Measurements from ENCODE around the gene MYL3.
"Not testable (repeated sequence)": the region's sequence is repeated elsewhere in the genome, so short reads cannot be mapped to it uniquely, and the experiment has no call there.

Gene MYL3

DNA sequence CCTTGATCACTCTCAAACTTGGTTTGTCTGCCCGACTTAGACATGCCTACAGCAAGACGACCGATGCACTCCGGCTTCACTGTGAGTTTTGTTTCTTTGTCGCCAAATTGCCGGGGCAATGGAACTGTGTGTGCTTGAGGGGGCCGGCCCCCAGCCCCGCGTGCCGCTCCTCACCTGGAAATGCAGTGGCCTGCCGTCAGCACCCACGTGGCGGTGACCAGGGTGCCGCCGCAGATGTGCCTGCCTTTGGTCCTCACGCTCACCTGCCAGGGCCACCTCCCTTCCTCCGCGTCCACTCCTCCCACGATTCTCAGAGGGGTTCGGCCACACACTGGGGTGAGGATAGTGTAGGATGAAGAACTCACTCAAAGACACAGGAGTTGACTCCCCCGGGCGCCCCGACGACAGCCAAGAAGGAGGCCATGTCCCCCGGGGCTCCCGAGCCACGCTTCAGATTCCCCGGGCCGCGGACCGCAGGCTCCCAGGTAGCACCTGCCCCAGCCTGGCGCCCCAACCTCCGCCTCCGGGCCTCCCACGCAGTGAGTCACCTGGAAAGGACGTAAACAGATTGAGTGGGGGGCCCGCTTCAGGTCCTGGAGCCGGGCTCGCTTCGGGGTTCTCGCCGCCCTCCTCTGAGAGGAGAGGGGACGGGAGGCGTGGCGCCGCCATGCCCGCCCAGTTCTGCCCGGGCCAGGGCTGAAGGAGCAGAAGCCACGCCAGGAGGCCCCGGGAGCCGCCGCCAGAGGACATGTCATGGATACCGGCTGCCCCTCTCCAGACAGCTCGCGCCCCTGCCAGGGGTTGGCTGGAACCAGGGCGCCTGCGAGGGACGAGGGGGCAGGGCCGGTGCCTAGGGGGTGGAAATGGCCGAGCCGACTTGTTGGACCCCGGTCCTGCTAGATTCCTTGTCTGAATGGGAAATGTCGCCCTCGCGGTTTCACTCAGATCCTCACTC lies 29.6 kb downstream of the MYL3 start:
- peaks cover 2% of the 10 kb centered on the region for H3K27me3 Mint-ChIP-seq
- no peak overlapping the region for H3K27ac Mint-ChIP-seq
- peaks cover 13% of the 10 kb centered on the region for H3K36me3 Mint-ChIP-seq
- H3K9me3 Mint-ChIP-seq, result peaks cover 11% of the 10 kb centered on the region
- H3K4me3 Mint-ChIP-seq, result no peak overlapping the region
- ATAC-seq (ENCODE audit: low read depth) (no peak), DNase-seq (ENCODE audit: low spot score in 2 of 2) (no peak)
- no peaks in the 10 kb centered on the region for H3K4me1 Mint-ChIP-seq

DNA sequence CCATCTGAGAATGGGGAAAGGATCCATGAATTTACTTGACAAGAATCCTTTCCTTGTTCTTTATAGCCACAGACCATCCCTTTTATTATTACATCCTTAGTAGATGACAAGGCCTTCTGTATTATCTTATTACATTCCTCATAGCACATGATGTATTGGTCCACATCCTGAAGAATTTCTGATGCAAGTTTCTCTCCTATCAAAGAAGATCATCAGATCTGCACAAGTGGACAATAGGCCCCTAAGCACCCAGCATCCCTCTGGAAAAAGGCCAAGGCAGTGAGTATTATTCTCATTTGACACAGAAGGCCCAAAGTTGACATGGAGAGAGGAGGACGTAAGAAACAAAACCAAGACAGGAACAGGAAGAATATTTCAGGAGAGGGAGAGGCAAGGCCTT lies 31.4 kb downstream of the MYL3 start:
- ATAC-seq (ENCODE audit: low read depth) (no peak), DNase-seq (ENCODE audit: low spot score in 2 of 2) (no peak)
- Mint-ChIP-seq H3K4me1 (no peaks in the 10 kb centered on the region), H3K9me3 (peaks cover 2% of the 10 kb centered on the region), H3K27me3 (peaks cover 3% of the 10 kb centered on the region), H3K36me3 (no peaks in the 10 kb centered on the region), H3K4me3 (no peak overlapping the region), H3K27ac (no peak overlapping the region)

DNA sequence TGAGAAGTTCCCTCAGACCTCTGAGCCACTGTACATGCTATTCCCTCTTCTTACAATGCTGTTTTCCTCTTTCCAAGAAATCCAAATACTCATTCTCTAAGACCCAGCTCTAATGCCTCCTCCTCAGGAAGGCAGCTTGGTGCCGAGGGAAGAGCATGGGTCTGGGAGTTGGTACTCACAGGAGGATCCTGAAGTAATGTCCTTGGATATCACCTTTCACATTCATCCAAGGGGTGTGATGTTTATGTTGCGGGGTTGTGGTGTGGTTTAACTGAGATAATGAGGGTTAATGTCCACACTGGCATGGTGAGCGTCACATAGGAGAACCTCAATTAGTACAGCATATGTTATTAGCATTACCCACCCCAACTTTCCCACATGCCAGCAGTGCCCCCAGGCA lies 31.9 kb downstream of the MYL3 start:
- ATAC-seq (ENCODE audit: low read depth) (no peak), DNase-seq (ENCODE audit: low spot score in 2 of 2) (no peak)
- Mint-ChIP-seq H3K36me3 (no peaks in the 10 kb centered on the region), H3K4me1 (no peaks in the 10 kb centered on the region), H3K27ac (no peak overlapping the region), H3K9me3 (no peaks in the 10 kb centered on the region), H3K27me3 (peaks cover 5% of the 10 kb centered on the region), H3K4me3 (no peak overlapping the region)

DNA sequence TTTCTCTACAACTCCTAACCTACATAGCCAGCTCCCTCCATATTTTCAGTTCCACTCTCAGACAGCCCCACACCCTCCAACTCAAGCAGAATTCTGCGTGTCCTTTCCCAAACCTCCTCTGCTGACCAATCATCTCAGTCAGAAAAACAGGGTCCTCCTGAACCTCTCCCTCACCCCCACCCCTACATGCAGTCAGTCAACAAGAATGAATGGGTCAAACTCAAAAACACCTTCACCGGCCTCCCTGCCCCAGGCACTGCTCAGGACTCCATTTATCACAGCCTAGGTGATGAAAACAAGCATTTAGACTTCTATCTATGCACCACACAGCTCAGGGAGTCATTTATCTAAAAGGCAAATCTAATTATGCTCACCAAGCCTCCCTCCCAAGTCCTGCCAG lies 32.4 kb downstream of the MYL3 start:
- Mint-ChIP-seq H3K9me3 (no peaks in the 10 kb centered on the region), H3K36me3 (no peaks in the 10 kb centered on the region), H3K4me3 (no peak overlapping the region), H3K27me3 (peaks cover 5% of the 10 kb centered on the region), H3K27ac (no peak overlapping the region), H3K4me1 (no peaks in the 10 kb centered on the region)
- ATAC-seq (ENCODE audit: low read depth) (no peak), DNase-seq (ENCODE audit: low spot score in 2 of 2) (no peak)

DNA sequence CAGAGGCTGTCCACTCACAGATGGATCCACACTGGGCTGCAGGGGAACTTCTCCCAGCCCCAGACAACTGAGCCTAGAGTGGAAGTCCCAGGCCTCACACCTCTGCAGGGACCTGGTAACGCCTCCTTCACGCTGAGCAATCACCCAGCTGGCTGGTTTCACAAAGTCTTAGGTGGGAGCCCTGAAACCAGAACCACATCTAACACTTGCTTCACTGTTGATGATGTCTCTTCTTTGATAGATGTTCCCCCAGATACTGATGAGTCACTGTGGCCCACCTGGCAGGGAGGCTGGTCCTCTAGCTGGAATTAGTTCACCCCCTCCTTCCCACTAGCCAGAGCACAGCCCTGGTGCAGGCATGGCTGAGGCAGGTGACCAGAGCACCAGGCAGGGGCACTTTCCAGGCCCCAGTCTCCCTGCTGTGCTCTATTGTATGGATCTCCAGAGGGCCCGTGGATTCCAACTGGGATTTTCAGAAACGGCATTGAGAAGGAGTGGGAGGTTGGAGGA lies 33.5 kb downstream of the MYL3 start:
- H3K4me1 Mint-ChIP-seq, result no peaks in the 10 kb centered on the region
- no peak overlapping the region for H3K27ac Mint-ChIP-seq
- H3K36me3 Mint-ChIP-seq, result no peaks in the 10 kb centered on the region
- no peak overlapping the region for H3K4me3 Mint-ChIP-seq
- H3K9me3 Mint-ChIP-seq, result no peaks in the 10 kb centered on the region
- H3K27me3 Mint-ChIP-seq, result peaks cover 5% of the 10 kb centered on the region
- no peak for ATAC-seq (ENCODE audit: low read depth)
- DNase-seq (ENCODE audit: low spot score in 2 of 2), result no peak

DNA sequence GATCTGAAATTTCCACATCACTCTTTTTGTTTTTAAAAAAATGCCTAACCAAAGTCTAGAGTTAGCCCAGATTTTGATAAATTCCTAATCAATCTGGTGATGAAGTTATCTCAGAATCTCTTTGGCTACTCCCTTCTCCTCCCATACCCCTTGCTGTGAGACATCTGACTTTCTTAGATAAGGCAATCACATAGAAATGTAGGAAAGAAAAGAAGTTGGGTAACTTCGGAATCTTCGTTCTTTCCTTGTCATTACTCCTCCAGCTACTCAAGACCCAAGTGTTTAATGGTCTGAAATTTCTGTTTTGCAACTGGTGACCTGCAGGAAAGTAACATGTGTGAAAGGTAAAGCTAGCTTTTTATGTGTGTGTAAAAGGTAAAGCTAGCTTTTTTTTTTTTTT lies 37.8 kb downstream of the MYL3 start:
- DNase-seq (ENCODE audit: low spot score in 2 of 2) (no peak), ATAC-seq (ENCODE audit: low read depth) (no peak)
- Mint-ChIP-seq H3K27me3 (peaks cover 11% of the 10 kb centered on the region), H3K4me1 (no peaks in the 10 kb centered on the region), H3K9me3 (peaks cover 17% of the 10 kb centered on the region), H3K27ac (no peak overlapping the region), H3K4me3 (no peak overlapping the region), H3K36me3 (peaks cover 9% of the 10 kb centered on the region)

DNA sequence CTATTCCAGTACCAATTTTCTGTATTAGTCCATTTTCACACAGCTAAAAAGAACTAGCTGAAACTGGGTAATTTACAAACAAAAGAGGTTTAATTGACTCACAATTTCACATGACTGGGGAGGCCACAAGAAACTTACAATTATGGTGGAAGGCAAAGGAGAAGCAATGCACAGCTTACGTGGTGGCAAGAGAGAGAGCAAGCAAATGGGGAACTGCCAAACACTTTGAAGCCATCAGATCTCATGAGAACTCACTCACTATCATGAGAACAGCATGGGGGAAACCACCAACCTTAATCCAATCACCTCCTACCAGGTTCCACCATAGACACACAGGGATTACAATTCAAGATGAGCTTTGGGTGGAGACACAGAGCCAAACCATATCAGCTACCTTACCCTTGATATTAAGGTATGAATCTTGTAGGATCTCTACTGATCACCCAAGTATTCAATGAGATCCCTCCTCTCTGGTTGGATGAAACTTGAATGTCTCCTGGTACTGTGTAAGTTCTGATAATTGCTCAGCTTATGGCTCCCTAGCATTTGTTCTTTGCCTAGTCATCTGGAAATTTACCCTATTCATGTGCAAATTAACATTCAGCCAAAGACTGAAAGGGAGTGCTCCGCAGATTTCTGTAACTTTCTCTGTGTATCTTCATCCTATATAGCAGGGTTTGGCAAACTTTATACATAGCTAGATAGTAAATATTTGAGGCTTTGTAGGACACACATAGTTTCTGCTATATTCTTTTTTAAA lies 38.9 kb downstream of the MYL3 start:
- peaks cover 18% of the 10 kb centered on the region for H3K9me3 Mint-ChIP-seq
- DNase-seq (ENCODE audit: low spot score in 2 of 2) (no peak), ATAC-seq (ENCODE audit: low read depth) (no peak)
- no peak overlapping the region for H3K27ac Mint-ChIP-seq
- H3K4me1 Mint-ChIP-seq, result no peaks in the 10 kb centered on the region
- no peak overlapping the region for H3K4me3 Mint-ChIP-seq
- peaks cover 9% of the 10 kb centered on the region for H3K36me3 Mint-ChIP-seq
- peaks cover 13% of the 10 kb centered on the region for H3K27me3 Mint-ChIP-seq

DNA sequence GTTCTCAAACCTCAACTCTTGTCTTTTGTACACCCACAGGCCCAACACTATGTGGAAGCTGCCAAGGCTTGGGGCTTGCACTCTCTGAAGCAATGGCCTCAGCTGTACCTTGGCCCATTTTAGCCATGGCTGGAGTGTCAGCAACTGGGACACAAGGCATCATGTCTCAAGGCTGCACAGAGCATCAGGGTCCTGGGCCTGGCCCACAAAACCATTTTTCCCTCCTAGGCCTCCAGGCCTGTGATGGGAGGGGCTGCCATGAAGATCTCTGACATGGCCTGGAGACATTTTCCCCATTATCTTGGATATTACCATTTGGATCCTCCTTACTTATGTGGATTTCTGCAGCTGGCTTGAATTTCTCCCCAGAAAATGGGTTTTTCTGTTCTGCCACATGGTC lies 39.9 kb downstream of the MYL3 start:
- not testable (repeated sequence) for ATAC-seq (ENCODE audit: low read depth); H3K4me1 Mint-ChIP-seq; H3K27ac Mint-ChIP-seq; DNase-seq (ENCODE audit: low spot score in 2 of 2); H3K4me3 Mint-ChIP-seq; H3K36me3 Mint-ChIP-seq
- Mint-ChIP-seq H3K9me3 (peaks cover 18% of the 10 kb centered on the region), H3K27me3 (peaks cover 13% of the 10 kb centered on the region)

DNA sequence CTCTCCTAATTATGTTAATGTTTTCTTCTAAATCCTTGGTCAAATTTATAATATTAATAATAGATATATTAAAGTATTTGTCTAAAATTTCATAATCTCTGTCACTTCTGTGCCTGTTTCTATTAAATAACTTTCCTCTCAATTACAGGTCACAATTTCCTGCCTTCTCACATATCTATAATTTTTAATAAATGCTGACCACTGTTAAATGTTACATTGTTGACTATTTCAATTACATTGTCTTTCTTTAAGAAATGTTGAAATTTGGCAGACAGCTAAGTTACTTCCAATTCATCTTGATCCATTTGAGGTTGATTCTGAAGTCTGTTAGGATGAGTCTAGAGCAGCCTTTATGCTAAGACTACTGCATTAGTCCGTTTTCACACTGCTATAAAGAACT lies 41.7 kb downstream of the MYL3 start:
- Mint-ChIP-seq H3K9me3 (peaks cover 18% of the 10 kb centered on the region), H3K4me3 (no peak overlapping the region), H3K27me3 (peaks cover 12% of the 10 kb centered on the region), H3K4me1 (no peaks in the 10 kb centered on the region), H3K27ac (no peak overlapping the region), H3K36me3 (peaks cover 9% of the 10 kb centered on the region)
- ATAC-seq (ENCODE audit: low read depth), result no peak
- no peak for DNase-seq (ENCODE audit: low spot score in 2 of 2)

DNA sequence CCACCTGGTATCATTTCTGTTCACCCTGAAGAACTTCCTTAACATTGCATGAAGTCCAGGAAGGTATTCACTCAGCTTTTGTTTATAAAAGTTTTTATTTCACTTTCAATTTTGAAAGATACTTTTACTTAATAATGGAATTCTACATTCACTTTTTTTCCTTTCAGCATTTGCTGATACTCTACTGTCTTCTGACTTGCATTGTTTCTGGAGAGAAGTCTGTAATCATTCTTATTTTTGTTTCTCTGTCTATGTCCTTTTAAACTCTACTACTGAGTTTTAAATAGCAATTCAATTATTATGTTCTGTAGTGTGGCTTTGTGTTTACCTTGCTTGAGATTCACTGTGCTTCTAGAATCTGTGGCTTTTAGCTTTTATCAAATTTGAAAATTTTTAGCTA lies 42.4 kb downstream of the MYL3 start:
- Mint-ChIP-seq H3K36me3 (peaks cover 9% of the 10 kb centered on the region), H3K27ac (no peak overlapping the region), H3K4me1 (no peaks in the 10 kb centered on the region), H3K27me3 (peaks cover 10% of the 10 kb centered on the region), H3K4me3 (no peak overlapping the region), H3K9me3 (peaks cover 18% of the 10 kb centered on the region)
- ATAC-seq (ENCODE audit: low read depth) (no peak), DNase-seq (ENCODE audit: low spot score in 2 of 2) (no peak)

DNA sequence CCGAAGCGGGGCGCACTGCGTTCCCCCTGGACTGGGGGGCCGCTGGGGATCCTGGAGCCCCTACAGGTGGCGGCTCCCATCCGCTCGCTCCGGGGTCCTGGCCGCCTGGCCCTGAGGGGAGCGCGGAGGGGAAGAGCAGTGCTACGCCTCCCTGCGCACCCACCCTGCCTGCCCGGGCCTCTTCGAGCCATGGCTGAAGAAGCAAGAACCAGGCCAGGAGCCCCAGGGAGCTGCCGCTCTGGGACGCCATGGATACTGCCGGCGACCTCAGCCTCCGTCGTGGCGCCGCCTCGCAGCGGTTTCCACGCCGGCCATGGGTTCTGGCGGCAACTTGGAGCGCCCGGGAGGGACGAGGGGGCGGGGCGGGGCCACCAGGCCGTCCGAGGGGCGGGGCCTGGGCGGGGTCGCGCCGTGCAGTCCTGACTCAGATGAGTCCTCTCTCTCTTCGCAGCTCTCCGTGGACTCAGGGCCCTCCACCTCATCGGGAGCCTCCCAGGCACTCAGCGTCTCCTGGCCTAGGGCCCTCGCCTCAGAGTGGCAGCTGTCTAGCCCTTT lies 50.9 kb downstream of the MYL3 start:
- Mint-ChIP-seq H3K4me3 (peak overlapping the region; percentile 76), H3K27me3 (peaks cover 15% of the 10 kb centered on the region), H3K4me1 (peaks cover 6% of the 10 kb centered on the region), H3K9me3 (no peaks in the 10 kb centered on the region), H3K27ac (no peak overlapping the region), H3K36me3 (no peaks in the 10 kb centered on the region)
- peak; percentile 30 to 42 for DNase-seq (ENCODE audit: low spot score in 2 of 2)
- ATAC-seq (ENCODE audit: low read depth), result peak; percentile 83

DNA sequence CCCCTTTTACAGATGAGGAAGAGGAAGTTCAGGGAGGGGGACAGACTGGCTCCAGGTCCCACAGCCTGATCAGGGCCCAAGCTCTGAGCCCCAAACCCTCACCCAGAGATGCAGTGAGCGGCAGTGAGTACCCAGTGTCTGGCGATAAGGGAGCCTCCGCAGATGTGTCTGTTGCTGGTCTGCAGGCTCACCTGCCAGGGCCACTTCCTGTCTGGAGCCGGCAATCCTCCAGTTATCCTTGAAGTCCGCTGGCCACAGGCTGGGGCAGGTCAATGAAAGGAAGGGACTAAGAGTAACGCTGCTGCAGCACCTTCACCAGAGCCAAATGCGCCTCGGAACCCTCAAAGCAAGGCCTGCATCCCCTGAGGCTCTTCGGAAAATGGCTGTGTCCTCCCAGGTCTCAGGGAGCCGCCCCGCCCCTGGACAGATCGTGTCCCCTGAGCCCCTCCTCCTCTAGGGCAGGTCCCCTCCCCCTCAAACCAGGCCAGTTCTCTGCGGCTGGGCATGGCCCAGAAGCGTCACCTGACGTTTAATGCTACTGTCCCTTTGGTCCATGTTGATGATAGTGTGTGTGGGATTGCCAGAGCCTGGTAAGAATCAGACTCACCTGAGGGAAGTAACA lies 51.5 kb downstream of the MYL3 start:
- Mint-ChIP-seq H3K4me3 (peak overlapping the region; percentile 19), H3K27me3 (peaks cover 15% of the 10 kb centered on the region), H3K9me3 (no peaks in the 10 kb centered on the region), H3K27ac (no peak overlapping the region), H3K36me3 (no peaks in the 10 kb centered on the region), H3K4me1 (peaks cover 6% of the 10 kb centered on the region)
- DNase-seq (ENCODE audit: low spot score in 2 of 2) (no peak), ATAC-seq (ENCODE audit: low read depth) (peak; percentile 15)

DNA sequence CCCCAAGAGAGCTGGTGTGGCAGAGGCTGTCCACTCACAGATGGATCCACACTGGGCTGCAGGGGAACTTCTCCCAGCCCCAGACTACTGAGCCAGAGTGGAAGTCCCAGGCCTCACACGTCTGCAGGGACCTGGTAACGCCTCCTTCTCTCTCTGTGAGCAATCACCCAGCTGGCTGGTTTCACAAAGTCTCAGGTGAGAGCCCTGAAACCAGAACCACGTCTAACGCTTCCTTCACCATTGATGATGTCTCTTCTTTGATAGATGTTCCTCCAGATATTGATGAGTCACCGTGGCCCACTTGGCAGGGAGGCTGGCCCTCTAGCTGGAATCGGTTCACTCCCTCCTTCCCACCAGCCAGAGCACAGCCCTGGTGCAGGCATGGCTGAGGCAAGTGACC lies 54.5 kb downstream of the MYL3 start:
- not testable (repeated sequence) for ATAC-seq (ENCODE audit: low read depth); H3K36me3 Mint-ChIP-seq; H3K9me3 Mint-ChIP-seq; H3K4me1 Mint-ChIP-seq; H3K4me3 Mint-ChIP-seq; H3K27ac Mint-ChIP-seq; DNase-seq (ENCODE audit: low spot score in 2 of 2)
- peaks cover 12% of the 10 kb centered on the region for H3K27me3 Mint-ChIP-seq
